Measurements from ENCODE around the gene CYTH1. TPM values are rescaled to one million over a fixed set of nuclear protein-coding genes. Genes with fewer than 3 reads are reported as not detected.

The CYTH1 gene
- total RNA-seq, 1 experiment from 2014 or later, result 46.7 TPM

DNA sequence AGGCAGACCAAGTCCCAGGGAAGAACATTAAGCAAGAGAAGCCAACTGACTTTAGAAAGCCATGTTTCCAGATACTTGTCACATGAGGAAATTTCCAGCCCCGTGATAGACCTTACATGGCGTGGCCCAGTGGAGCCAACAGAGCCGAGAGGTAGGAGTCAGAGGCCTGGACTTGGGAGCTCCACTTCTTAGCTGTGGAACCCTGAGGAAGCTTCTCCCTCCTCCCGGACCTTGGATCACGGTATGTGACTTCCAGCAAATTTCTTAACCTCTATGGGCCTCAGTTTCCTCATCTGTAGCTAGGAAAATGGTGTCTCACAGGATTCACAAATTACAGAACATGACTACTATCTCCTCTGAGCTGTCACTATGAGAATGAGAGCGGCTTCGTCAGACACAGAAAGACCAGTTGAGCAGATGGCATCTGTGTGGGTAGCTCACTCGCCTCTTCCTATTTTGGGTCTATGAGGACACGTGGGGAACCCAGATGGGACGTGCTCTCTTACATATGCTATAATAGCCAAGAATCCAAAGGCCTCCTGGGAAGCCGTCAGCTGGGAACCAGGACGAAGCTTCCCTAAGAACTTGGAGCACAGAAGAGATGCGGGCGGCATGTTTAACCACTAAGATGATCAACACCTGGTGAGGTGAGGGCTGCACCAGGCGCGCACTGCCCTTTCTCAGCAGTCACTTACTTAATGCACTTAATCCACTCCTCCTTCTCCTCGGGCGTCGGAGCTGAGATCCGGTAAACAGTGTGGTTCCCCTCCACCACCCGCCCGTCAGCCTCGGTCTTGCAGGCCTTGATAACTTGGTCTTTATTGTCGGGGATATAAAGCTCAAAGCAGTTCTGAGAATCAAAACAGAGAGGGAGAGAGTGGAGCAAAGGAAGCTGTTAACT lies 102.3 kb downstream of the CYTH1 start:
- H3K27ac ChIP-seq (ENCODE audit: low read length), result no peak overlapping the region
- no peak for DNase-seq (ENCODE audit: low read depth, low spot score)
- BruUV-seq (replicated peaks), result no TSS peak
- H3K27me3 ChIP-seq (ENCODE audit: control insufficient read depth, insufficient read depth, low read length), result no peaks in the 10 kb centered on the region
- intact Hi-C loops (cut with micrococcal nuclease; ENCODE audit: unreplicated experiment), result no loop called here
- ATAC-seq, result no peak
- no peak for TF ChIP-seq SIN3A (IDR thresholded peaks at IDR 0.05; ENCODE audit: borderline replicate concordance, insufficient read depth, low read depth, low read length)
- TF ChIP-seq, protein P1, sequence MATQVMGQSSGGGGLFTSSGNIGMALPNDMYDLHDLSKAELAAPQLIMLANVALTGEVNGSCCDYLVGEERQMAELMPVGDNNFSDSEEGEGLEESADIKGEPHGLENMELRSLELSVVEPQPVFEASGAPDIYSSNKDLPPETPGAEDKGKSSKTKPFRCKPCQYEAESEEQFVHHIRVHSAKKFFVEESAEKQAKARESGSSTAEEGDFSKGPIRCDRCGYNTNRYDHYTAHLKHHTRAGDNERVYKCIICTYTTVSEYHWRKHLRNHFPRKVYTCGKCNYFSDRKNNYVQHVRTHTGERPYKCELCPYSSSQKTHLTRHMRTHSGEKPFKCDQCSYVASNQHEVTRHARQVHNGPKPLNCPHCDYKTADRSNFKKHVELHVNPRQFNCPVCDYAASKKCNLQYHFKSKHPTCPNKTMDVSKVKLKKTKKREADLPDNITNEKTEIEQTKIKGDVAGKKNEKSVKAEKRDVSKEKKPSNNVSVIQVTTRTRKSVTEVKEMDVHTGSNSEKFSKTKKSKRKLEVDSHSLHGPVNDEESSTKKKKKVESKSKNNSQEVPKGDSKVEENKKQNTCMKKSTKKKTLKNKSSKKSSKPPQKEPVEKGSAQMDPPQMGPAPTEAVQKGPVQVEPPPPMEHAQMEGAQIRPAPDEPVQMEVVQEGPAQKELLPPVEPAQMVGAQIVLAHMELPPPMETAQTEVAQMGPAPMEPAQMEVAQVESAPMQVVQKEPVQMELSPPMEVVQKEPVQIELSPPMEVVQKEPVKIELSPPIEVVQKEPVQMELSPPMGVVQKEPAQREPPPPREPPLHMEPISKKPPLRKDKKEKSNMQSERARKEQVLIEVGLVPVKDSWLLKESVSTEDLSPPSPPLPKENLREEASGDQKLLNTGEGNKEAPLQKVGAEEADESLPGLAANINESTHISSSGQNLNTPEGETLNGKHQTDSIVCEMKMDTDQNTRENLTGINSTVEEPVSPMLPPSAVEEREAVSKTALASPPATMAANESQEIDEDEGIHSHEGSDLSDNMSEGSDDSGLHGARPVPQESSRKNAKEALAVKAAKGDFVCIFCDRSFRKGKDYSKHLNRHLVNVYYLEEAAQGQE (IDR thresholded peaks at IDR 0.05; ENCODE audit: insufficient read depth in 1 of 2, low read depth in 2 of 2, low read length in 1 of 2), result no peak
- TF ChIP-seq TCF7L2 (IDR thresholded peaks at IDR 0.05; ENCODE audit: low read depth, low read length), result no peak
- no peak for TF ChIP-seq POLR2AphosphoS5 (IDR thresholded peaks at IDR 0.05; ENCODE audit: low read depth, low read length)
- TF ChIP-seq, protein P2, sequence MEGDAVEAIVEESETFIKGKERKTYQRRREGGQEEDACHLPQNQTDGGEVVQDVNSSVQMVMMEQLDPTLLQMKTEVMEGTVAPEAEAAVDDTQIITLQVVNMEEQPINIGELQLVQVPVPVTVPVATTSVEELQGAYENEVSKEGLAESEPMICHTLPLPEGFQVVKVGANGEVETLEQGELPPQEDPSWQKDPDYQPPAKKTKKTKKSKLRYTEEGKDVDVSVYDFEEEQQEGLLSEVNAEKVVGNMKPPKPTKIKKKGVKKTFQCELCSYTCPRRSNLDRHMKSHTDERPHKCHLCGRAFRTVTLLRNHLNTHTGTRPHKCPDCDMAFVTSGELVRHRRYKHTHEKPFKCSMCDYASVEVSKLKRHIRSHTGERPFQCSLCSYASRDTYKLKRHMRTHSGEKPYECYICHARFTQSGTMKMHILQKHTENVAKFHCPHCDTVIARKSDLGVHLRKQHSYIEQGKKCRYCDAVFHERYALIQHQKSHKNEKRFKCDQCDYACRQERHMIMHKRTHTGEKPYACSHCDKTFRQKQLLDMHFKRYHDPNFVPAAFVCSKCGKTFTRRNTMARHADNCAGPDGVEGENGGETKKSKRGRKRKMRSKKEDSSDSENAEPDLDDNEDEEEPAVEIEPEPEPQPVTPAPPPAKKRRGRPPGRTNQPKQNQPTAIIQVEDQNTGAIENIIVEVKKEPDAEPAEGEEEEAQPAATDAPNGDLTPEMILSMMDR (IDR thresholded peaks at IDR 0.05), result no peak
- POLR2A ChIA-PET, result interaction anchor here (0.6 kb wide), 1 partner anchor 188 kb away, joined by 3 read pairs; no protein-coding TSS in a partner anchor
- H3K4me3 ChIP-seq (ENCODE audit: low read depth in 2 of 2, low read length in 2 of 2), result no peak overlapping the region
- H3K4me1 ChIP-seq (ENCODE audit: control insufficient read depth, insufficient read depth, low read length), result peaks cover 8% of the 10 kb centered on the region
- H3K36me3 ChIP-seq (ENCODE audit: control insufficient read depth, insufficient read depth, low read length), result no peaks in the 10 kb centered on the region; the same call in 1 of the 2 replicates
- in situ Hi-C loops (cut with HindIII; ENCODE audit: low pct_unique_long_range_greater_than_20kb, low sequenced_read_pairs), result no loop called here
- CTCF ChIA-PET, result interaction anchor here (0.6 kb wide), 1 partner anchor 14 kb away, joined by 4 read pairs; no protein-coding TSS in a partner anchor
- no peaks in the 10 kb centered on the region for H3K9me3 ChIP-seq (ENCODE audit: control insufficient read depth, insufficient read depth, low read depth, low read length)

DNA sequence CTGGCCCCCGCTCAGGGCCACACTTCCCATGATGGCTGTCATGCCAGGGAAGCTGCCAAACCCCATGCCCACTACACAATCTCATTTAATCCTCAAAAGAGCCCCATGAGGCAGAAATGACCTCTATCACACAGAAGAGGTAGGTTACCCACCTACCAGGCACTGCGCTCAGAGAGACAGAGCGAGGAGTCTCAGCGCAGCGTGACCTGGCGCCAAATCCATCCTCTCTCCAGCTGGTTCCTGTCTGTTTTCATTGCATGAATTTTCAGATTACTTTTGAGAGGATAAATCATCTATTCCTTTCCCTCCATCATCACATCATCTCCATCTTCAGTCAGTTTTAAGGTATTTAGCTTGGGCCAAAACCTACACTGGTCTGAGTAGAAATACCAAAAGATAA lies 103.4 kb downstream of the CYTH1 start:
- no peak overlapping the region for H3K4me3 ChIP-seq (ENCODE audit: low read depth in 2 of 2, low read length in 2 of 2)
- no TSS peak for BruUV-seq (replicated peaks)
- intact Hi-C loops (cut with micrococcal nuclease; ENCODE audit: unreplicated experiment) (no loop called here), in situ Hi-C loops (cut with HindIII; ENCODE audit: low pct_unique_long_range_greater_than_20kb, low sequenced_read_pairs) (no loop called here)
- DNase-seq (ENCODE audit: low read depth, low spot score), result no peak
- no peak for ATAC-seq
- no peaks in the 10 kb centered on the region; the same call in 1 of the 2 replicates for H3K36me3 ChIP-seq (ENCODE audit: control insufficient read depth, insufficient read depth, low read length)
- no peak overlapping the region for H3K27ac ChIP-seq (ENCODE audit: low read length)
- ChIA-PET CTCF (no interaction called here), POLR2A (interaction anchor here (0.6 kb wide), 1 partner anchor 12 kb away, joined by 4 read pairs; no protein-coding TSS in a partner anchor)
- no peaks in the 10 kb centered on the region for H3K27me3 ChIP-seq (ENCODE audit: control insufficient read depth, insufficient read depth, low read length)
- TF ChIP-seq, protein P2 (IDR thresholded peaks at IDR 0.05), result no peak
- TF ChIP-seq TCF7L2 (IDR thresholded peaks at IDR 0.05; ENCODE audit: low read depth, low read length), result no peak
- TF ChIP-seq POLR2AphosphoS5 (IDR thresholded peaks at IDR 0.05; ENCODE audit: low read depth, low read length), result no peak
- TF ChIP-seq, protein P1 (IDR thresholded peaks at IDR 0.05; ENCODE audit: insufficient read depth in 1 of 2, low read depth in 2 of 2, low read length in 1 of 2), result no peak
- TF ChIP-seq SIN3A (IDR thresholded peaks at IDR 0.05; ENCODE audit: borderline replicate concordance, insufficient read depth, low read depth, low read length), result no peak
- peaks cover 8% of the 10 kb centered on the region for H3K4me1 ChIP-seq (ENCODE audit: control insufficient read depth, insufficient read depth, low read length)
- H3K9me3 ChIP-seq (ENCODE audit: control insufficient read depth, insufficient read depth, low read depth, low read length), result no peaks in the 10 kb centered on the region
